Brain microvascular endothelial cell (primary cell): ENCODE data around the gene IRGQ.

ENCODE experiments used
- DNase-seq: peaks from one replicate; pipeline ENCODE4 v3.0.0-alpha.2; 2020
- H3K27ac ChIP-seq: fragments of 250-450 bp; sonication (Bioruptor Pico); 2 replicates; pipeline ENCODE4 v1.5.1; 2020; ENCODE audit warnings: mild to moderate bottlenecking, moderate library complexity
- H3K27me3 ChIP-seq: fragments of 250-450 bp; sonication (Bioruptor Pico); replicated peaks from 2 replicates; pipeline ENCODE4 v1.5.1; 2020; ENCODE audit warnings: mild to moderate bottlenecking
- H3K36me3 ChIP-seq: fragments of 250-450 bp; sonication (Bioruptor Pico); replicated peaks from 2 replicates; pipeline ENCODE4 v1.5.1; 2020; ENCODE audit warnings: mild to moderate bottlenecking
- H3K4me3 ChIP-seq: 2 replicates; pipeline ENCODE4 v1.5.1; 2011; ENCODE audit warnings: low read depth, mild to moderate bottlenecking, control low read depth, low read length, moderate library complexity
- CTCF ChIP-seq: IDR thresholded peaks from 2 replicates; pipeline ENCODE4 v1.5.1; 2011; ENCODE audit warnings: low read depth, mild to moderate bottlenecking, moderate library complexity, low read length, control low read depth, inconsistent platforms; ENCODE audit errors: missing control alignments
- in situ Hi-C: cut with HindIII; loops from 2 replicates; pipeline ENCODE4 v1.10.0; 2017; ENCODE audit warnings: low sequenced_read_pairs, low pct_ligation_motif_present

IRGQ gene

GRCh38 chr19:43545981-43546380, 50.0 kb downstream of the IRGQ start:
- Histone ChIP-seq H3K27ac (no peak overlapping the region), H3K36me3 (peaks cover 10% of the 10 kb centered on the region), H3K4me3 (no peak overlapping the region), H3K27me3 (no peaks in the 10 kb centered on the region)
- DNase-seq: no peak
- in situ Hi-C loops: no loop called here
- TF ChIP-seq CTCF: no peak

- in situ Hi-C loops: no loop called here
- H3K27me3 ChIP-seq: no peaks in the 10 kb centered on the region
- peaks cover 6% of the 10 kb centered on the region for H3K36me3 ChIP-seq
- no peak for TF ChIP-seq CTCF
- H3K27ac ChIP-seq: no peak overlapping the region
- no peak for DNase-seq
- no peak overlapping the region for H3K4me3 ChIP-seq
These were observed 50.7 kb downstream of the IRGQ start for GRCh38 chr19:43545276-43545675.

- no peak for DNase-seq
- Histone ChIP-seq H3K36me3 (peaks cover 10% of the 10 kb centered on the region), H3K4me3 (no peak overlapping the region), H3K27me3 (no peaks in the 10 kb centered on the region), H3K27ac (no peak overlapping the region)
- in situ Hi-C loops: no loop called here
- no peak for TF ChIP-seq CTCF
These were observed 51.9 kb downstream of the IRGQ start for GRCh38 chr19:43544077-43544476.

- Histone ChIP-seq H3K4me3 (no peak overlapping the region), H3K36me3 (peaks cover 12% of the 10 kb centered on the region), H3K27me3 (no peaks in the 10 kb centered on the region), H3K27ac (no peak overlapping the region)
- in situ Hi-C loops: no loop called here
- no peak for DNase-seq
- TF ChIP-seq CTCF: no peak
These were observed 53.8 kb downstream of the IRGQ start for GRCh38 chr19:43541920-43542650.

GRCh38 chr19:43540381-43540780, 55.6 kb downstream of the IRGQ start:
- Histone ChIP-seq H3K36me3 (peaks cover 12% of the 10 kb centered on the region), H3K4me3 (no peak overlapping the region), H3K27me3 (no peaks in the 10 kb centered on the region), H3K27ac (no peak overlapping the region)
- in situ Hi-C loops: no loop called here
- TF ChIP-seq CTCF: no peak
- DNase-seq: no peak

- no peak for DNase-seq
- Histone ChIP-seq H3K27ac (no peak overlapping the region), H3K36me3 (peaks cover 10% of the 10 kb centered on the region), H3K4me3 (no peak overlapping the region), H3K27me3 (no peaks in the 10 kb centered on the region)
- TF ChIP-seq CTCF: no peak
- in situ Hi-C loops: no loop called here
These were observed 57.0 kb downstream of the IRGQ start for GRCh38 chr19:43538922-43539321.
